GM12878 (cell line): Measurements from ENCODE around the gene METTL3. TPM values are rescaled to one million over a fixed set of nuclear protein-coding genes. Genes with fewer than 3 reads are reported as not detected.
A peak's percentile ranks its signal among the peaks of the same experiment; 100 is the strongest.

Source experiments
- CBX3 ChIP-seq: fragments of 200-600 bp; sonication (generic); IDR thresholded peaks from 2 replicates; pipeline ENCODE4 v1.6.1; 2016; ENCODE audit warnings: low read depth, borderline replicate concordance
- CHD2 ChIP-seq: IDR thresholded peaks from 2 replicates; pipeline ENCODE4 v1.6.1; 2011; ENCODE audit warnings: low read depth, low read length, improper control_type of control experiment, borderline replicate concordance
- CREB1 ChIP-seq: IDR thresholded peaks from 2 replicates; pipeline ENCODE4 v1.6.1; 2012; ENCODE audit warnings: low read depth, mild to moderate bottlenecking, inconsistent platforms
- GABPA ChIP-seq: IDR thresholded peaks from 2 replicates; pipeline ENCODE4 v1.6.1; 2014; ENCODE audit warnings: antibody characterized with exemption, low read depth, mild to moderate bottlenecking, inconsistent platforms
- IRF3 ChIP-seq: fragments of 450-650 bp; IDR thresholded peaks from 2 replicates; pipeline ENCODE4 v1.6.1; 2014; ENCODE audit warnings: mild to moderate bottlenecking
- NR2F1 ChIP-seq: fragments of 450-650 bp; conservative IDR thresholded peaks from 2 replicates; pipeline ENCODE4 v1.6.1; 2017; ENCODE audit warnings: mild to moderate bottlenecking
- PKNOX1 ChIP-seq: fragments of 450-650 bp; IDR thresholded peaks from 2 replicates; pipeline ENCODE4 v1.6.1; 2016; ENCODE audit warnings: mild to moderate bottlenecking
- SKIL ChIP-seq: fragments of 450-650 bp; IDR thresholded peaks from 2 replicates; pipeline ENCODE4 v1.6.1; 2017; ENCODE audit warnings: mild to moderate bottlenecking, low read depth, inconsistent platforms; ENCODE audit not compliant: poor library complexity, severe bottlenecking
- SREBF1 ChIP-seq: IDR thresholded peaks from 2 replicates; pipeline ENCODE4 v1.6.1; 2012; ENCODE audit warnings: mild to moderate bottlenecking, low read length
- TARDBP ChIP-seq: IDR thresholded peaks from 2 replicates; pipeline ENCODE4 v1.6.1; 2016; ENCODE audit warnings: borderline replicate concordance
- ZBTB40 ChIP-seq: fragments of 450-650 bp; IDR thresholded peaks from 2 replicates; pipeline ENCODE4 v1.6.1; 2016; ENCODE audit warnings: mild to moderate bottlenecking, moderate library complexity, borderline replicate concordance
- polyA plus RNA-seq, 11 experiments: library from polyadenylated mRNA; depleted of rRNA in 4 of 11; unstranded in 6 of 11; stranded (reverse) in 5 of 11; fragments of >200 nt; fragmentation: Nextera tagmentation in 4 of 11; fragmentation: Illumina TruSeq in 1 of 11; extraction: Ambion mirVana in 4 of 11; extraction: Trizol in 1 of 11; gene quantifications; 1 replicate in 1 of 11; 2 replicates in 10 of 11; pipeline versions ENCODE4 v1.2.1 to v1.2.3, GENCODE V29; 2011 to 2016; ENCODE audit warnings: inconsistent platforms in 2 of 11, missing spikeins in 2 of 11, low read depth in 1 of 11
- total RNA-seq, 4 experiments: library from RNA; depleted of rRNA in 3 of 4; stranded (reverse); fragments of >200 nt in 3 of 4; fragmentation: Illumina TruSeq in 1 of 4; extraction: Trizol in 1 of 4; gene quantifications; 2 replicates each; pipeline versions ENCODE4 v1.2.1 to v1.2.3, GENCODE V29; 2013 to 2021
- TF ChIP-seq, protein P1 (sequence below): fragments of 450-650 bp; IDR thresholded peaks from 2 replicates; pipeline ENCODE4 v1.6.1; 2017; ENCODE audit warnings: mild to moderate bottlenecking, moderate library complexity
- TF ChIP-seq, protein P2 (sequence below): fragments of 450-650 bp; IDR thresholded peaks from 2 replicates; pipeline ENCODE4 v1.6.1; 2017; ENCODE audit warnings: low read depth, mild to moderate bottlenecking, moderate library complexity

Gene METTL3
- total and polyA plus RNA-seq, 10 of the 15 experiments (the other 5 are each of a cell fraction or from before 2014, with no cell fraction given) = 32.8 to 165 (median 65.5) TPM

GRCh38 chr14:21510735-21511657 is at the start of gene METTL3 (continued):
- TF ChIP-seq, protein P1, sequence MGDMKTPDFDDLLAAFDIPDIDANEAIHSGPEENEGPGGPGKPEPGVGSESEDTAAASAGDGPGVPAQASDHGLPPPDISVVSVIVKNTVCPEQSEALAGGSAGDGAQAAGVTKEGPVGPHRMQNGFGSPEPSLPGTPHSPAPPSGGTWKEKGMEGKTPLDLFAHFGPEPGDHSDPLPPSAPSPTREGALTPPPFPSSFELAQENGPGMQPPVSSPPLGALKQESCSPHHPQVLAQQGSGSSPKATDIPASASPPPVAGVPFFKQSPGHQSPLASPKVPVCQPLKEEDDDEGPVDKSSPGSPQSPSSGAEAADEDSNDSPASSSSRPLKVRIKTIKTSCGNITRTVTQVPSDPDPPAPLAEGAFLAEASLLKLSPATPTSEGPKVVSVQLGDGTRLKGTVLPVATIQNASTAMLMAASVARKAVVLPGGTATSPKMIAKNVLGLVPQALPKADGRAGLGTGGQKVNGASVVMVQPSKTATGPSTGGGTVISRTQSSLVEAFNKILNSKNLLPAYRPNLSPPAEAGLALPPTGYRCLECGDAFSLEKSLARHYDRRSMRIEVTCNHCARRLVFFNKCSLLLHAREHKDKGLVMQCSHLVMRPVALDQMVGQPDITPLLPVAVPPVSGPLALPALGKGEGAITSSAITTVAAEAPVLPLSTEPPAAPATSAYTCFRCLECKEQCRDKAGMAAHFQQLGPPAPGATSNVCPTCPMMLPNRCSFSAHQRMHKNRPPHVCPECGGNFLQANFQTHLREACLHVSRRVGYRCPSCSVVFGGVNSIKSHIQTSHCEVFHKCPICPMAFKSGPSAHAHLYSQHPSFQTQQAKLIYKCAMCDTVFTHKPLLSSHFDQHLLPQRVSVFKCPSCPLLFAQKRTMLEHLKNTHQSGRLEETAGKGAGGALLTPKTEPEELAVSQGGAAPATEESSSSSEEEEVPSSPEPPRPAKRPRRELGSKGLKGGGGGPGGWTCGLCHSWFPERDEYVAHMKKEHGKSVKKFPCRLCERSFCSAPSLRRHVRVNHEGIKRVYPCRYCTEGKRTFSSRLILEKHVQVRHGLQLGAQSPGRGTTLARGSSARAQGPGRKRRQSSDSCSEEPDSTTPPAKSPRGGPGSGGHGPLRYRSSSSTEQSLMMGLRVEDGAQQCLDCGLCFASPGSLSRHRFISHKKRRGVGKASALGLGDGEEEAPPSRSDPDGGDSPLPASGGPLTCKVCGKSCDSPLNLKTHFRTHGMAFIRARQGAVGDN = peak; percentile 59
- TF ChIP-seq GABPA (peak; percentile 98), ZBTB40 (peak; percentile 98), TARDBP (peak; percentile 93), SREBF1 (no peak), SKIL (peak; percentile 36), CHD2 (peak; percentile 44; the same call in 1 of the 2 replicates), IRF3 (peak; percentile 39; the same call in 1 of the 2 replicates), PKNOX1 (peak; percentile 58; the same call in 1 of the 2 replicates), CBX3 (no peak), NR2F1 (peak; percentile 71), CREB1 (peak; percentile 94)
- TF ChIP-seq, protein P2, sequence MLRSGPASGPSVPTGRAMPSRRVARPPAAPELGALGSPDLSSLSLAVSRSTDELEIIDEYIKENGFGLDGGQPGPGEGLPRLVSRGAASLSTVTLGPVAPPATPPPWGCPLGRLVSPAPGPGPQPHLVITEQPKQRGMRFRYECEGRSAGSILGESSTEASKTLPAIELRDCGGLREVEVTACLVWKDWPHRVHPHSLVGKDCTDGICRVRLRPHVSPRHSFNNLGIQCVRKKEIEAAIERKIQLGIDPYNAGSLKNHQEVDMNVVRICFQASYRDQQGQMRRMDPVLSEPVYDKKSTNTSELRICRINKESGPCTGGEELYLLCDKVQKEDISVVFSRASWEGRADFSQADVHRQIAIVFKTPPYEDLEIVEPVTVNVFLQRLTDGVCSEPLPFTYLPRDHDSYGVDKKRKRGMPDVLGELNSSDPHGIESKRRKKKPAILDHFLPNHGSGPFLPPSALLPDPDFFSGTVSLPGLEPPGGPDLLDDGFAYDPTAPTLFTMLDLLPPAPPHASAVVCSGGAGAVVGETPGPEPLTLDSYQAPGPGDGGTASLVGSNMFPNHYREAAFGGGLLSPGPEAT = peak; percentile 74
